GM21529 (cell line): ENCODE measurements around the gene APAF1.

Experiments used
- ATAC-seq: cut with Tn5 transposase; IDR thresholded peaks from one replicate; pipeline ENCODE4 v1.9.1; 2021; ENCODE audit not compliant: unreplicated experiment

APAF1 gene

GRCh38 chr12:98669751-98670150 is 24.7 kb downstream of the APAF1 start:
- no peak for ATAC-seq

- ATAC-seq: no peak
Observed at GRCh38 chr12:98671459-98671858, 26.4 kb downstream of the APAF1 start.

GRCh38 chr12:98674841-98675240 is 29.8 kb downstream of the APAF1 start:
- no peak for ATAC-seq

- ATAC-seq: no peak
Observed at GRCh38 chr12:98678236-98678945, 33.3 kb downstream of the APAF1 start.

GRCh38 chr12:98678946-98679610 is 34.0 kb downstream of the APAF1 start:
- ATAC-seq: no peak

- ATAC-seq: no peak
Observed at GRCh38 chr12:98679611-98680005, 34.5 kb downstream of the APAF1 start.

- no peak for ATAC-seq
Observed at GRCh38 chr12:98684199-98684598, 39.1 kb downstream of the APAF1 start.

- no peak for ATAC-seq
Observed at GRCh38 chr12:98686603-98687002, 41.5 kb downstream of the APAF1 start.

- ATAC-seq: no peak
Observed at GRCh38 chr12:98691351-98691750, 46.3 kb downstream of the APAF1 start.

- ATAC-seq: no peak
Observed at GRCh38 chr12:98696036-98696646, 51.1 kb downstream of the APAF1 start.

GRCh38 chr12:98697209-98697608 is 52.1 kb downstream of the APAF1 start:
- no peak for ATAC-seq

- ATAC-seq: peak; percentile 96
Observed at GRCh38 chr12:98698603-98699463, 53.7 kb downstream of the APAF1 start.

GRCh38 chr12:98699586-98699985 is 54.5 kb downstream of the APAF1 start:
- no peak for ATAC-seq

- ATAC-seq: no peak
Observed at GRCh38 chr12:98701166-98701565, 56.1 kb downstream of the APAF1 start.

- no peak for ATAC-seq
Observed at GRCh38 chr12:98709022-98709421, 63.9 kb downstream of the APAF1 start.

GRCh38 chr12:98714426-98714825 is 69.3 kb downstream of the APAF1 start:
- no peak for ATAC-seq

- peak; percentile 62 for ATAC-seq
Observed at GRCh38 chr12:98719515-98720504, 74.7 kb downstream of the APAF1 start.

GRCh38 chr12:98721204-98721702 is 76.2 kb downstream of the APAF1 start:
- ATAC-seq: no peak

- no peak for ATAC-seq
Observed at GRCh38 chr12:98724384-98725155, 79.5 kb downstream of the APAF1 start.
